Endothelial cell (in vitro differentiated cells): Measurements from ENCODE around the gene C12orf75. TPM values are rescaled to one million over a fixed set of nuclear protein-coding genes. Genes with fewer than 3 reads are reported as not detected.
"Not testable (repeated sequence)": the region's sequence is repeated elsewhere in the genome, so short reads cannot be mapped to it uniquely, and the experiment has no call there.

ENCODE experiments used
- DNase-seq: peaks from one replicate; pipeline ENCODE4 v3.0.0; 2021; ENCODE audit warnings: low spot score
- H3K27ac Mint-ChIP-seq: one replicate; pipeline ENCODE4 v1.8.0; 2021; ENCODE audit warnings: mixed read lengths, inconsistent platforms; ENCODE audit not compliant: unreplicated experiment
- H3K27me3 Mint-ChIP-seq: one replicate; pipeline ENCODE4 v1.8.0; 2021; ENCODE audit warnings: mild to moderate bottlenecking, moderate library complexity, mixed read lengths, inconsistent platforms; ENCODE audit not compliant: unreplicated experiment
- H3K36me3 Mint-ChIP-seq: one replicate; pipeline ENCODE4 v1.8.0; 2021; ENCODE audit warnings: mild to moderate bottlenecking, low read depth, mixed read lengths, inconsistent platforms; ENCODE audit not compliant: unreplicated experiment
- H3K4me1 Mint-ChIP-seq: one replicate; pipeline ENCODE4 v1.8.0; 2021; ENCODE audit warnings: mild to moderate bottlenecking, mixed read lengths, inconsistent platforms; ENCODE audit not compliant: unreplicated experiment
- H3K4me3 Mint-ChIP-seq: one replicate; pipeline ENCODE4 v1.8.0; 2021; ENCODE audit warnings: mild to moderate bottlenecking, mixed read lengths, inconsistent platforms; ENCODE audit not compliant: unreplicated experiment
- H3K9me3 Mint-ChIP-seq: one replicate; pipeline ENCODE4 v1.8.0; 2021; ENCODE audit warnings: mixed read lengths, inconsistent platforms; ENCODE audit not compliant: unreplicated experiment
- total RNA-seq: library from RNA; stranded (reverse); fragmentation: NEBNext Ultra II Directional; extraction: Animal tissue kit (Norgen Biotek cat#: 25700); gene quantifications from one replicate; pipeline ENCODE4 v1.2.1, GENCODE V29; 2021; ENCODE audit not compliant: unreplicated experiment
- TF ChIP-seq, protein P1 (sequence below): fragments of 200-600 bp; sonication (generic); IDR thresholded peaks from one replicate; pipeline ENCODE4 v1.5.0; 2021; ENCODE audit warnings: antibody characterized with exemption; ENCODE audit not compliant: unreplicated experiment

The C12orf75 gene
- total RNA-seq, 1 donor from 2014 or later = 24.0 TPM

DNA sequence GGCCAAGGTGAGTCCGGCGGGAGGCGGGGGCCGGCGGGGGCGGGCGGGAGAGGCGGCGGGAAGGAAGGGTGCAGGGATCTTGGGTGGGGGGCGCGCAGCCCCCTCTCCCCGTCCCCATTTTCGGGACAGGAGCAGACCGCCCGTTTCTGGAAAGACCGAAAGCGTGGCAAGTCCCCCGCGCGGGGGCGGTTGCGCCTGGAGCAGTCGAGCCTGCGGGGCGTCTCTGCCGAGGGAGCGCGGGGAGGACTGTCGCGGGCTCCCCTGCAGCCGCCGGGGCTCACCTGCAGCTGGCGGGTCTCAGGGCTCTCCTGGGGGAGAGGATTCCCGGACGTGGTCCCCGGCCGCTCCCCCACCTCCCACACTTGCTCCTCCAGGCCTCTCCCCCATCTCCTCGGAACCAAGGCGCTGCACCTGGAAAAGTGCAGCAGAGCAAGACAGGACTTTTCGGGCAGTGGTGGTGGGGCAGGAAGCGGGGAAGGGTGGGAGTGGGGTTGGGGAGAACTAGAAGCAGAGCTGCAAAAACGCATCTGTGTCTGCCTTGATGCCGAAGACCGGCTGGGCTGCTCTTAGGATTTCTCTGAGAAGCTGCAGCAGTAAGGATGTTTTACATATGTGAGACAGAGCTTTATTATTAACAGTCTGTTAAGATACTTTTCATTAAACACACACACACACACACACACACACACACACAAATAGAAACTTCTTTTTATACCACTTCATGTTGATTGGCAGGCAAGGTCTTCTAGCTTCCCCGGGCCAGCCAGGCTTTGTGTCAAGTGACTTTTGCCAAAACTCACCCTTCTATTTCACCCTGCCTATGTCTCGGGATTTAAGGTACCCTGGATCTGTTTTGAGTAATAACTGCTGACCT lies 677 bp downstream of the C12orf75 start:
- TF ChIP-seq, protein P1, sequence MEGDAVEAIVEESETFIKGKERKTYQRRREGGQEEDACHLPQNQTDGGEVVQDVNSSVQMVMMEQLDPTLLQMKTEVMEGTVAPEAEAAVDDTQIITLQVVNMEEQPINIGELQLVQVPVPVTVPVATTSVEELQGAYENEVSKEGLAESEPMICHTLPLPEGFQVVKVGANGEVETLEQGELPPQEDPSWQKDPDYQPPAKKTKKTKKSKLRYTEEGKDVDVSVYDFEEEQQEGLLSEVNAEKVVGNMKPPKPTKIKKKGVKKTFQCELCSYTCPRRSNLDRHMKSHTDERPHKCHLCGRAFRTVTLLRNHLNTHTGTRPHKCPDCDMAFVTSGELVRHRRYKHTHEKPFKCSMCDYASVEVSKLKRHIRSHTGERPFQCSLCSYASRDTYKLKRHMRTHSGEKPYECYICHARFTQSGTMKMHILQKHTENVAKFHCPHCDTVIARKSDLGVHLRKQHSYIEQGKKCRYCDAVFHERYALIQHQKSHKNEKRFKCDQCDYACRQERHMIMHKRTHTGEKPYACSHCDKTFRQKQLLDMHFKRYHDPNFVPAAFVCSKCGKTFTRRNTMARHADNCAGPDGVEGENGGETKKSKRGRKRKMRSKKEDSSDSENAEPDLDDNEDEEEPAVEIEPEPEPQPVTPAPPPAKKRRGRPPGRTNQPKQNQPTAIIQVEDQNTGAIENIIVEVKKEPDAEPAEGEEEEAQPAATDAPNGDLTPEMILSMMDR = no peak
- no peak overlapping the region for H3K27ac Mint-ChIP-seq
- DNase-seq = peak; percentile 41
- H3K9me3 Mint-ChIP-seq = no peaks in the 10 kb centered on the region
- H3K4me1 Mint-ChIP-seq = peaks cover 34% of the 10 kb centered on the region
- peak overlapping the region; percentile 89 for H3K4me3 Mint-ChIP-seq
- peaks cover 4% of the 10 kb centered on the region for H3K36me3 Mint-ChIP-seq
- H3K27me3 Mint-ChIP-seq = peaks cover 4% of the 10 kb centered on the region

DNA sequence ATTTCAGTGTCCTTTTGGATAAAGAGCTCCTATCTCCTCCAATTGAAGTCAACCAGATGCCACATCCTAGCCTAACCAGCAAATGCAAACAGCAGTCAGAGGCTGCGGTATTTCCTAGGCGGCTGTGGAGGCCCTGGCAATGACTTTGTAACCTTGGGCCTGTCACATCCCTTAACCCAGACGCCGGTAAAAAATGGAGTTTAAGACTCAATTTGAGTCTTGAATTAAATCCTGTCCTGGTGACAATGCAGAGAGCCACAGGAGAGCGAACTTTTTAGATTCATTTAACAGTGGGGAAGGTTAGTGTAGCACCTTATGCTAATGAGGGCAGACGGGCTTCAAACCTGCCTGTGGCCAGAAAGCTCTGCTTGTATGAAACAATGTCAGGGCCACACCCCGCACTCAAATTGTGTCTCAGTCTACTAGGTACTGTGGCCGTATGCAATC lies 1.3 kb downstream of the C12orf75 start:
- peaks cover 37% of the 10 kb centered on the region for H3K4me1 Mint-ChIP-seq

DNA sequence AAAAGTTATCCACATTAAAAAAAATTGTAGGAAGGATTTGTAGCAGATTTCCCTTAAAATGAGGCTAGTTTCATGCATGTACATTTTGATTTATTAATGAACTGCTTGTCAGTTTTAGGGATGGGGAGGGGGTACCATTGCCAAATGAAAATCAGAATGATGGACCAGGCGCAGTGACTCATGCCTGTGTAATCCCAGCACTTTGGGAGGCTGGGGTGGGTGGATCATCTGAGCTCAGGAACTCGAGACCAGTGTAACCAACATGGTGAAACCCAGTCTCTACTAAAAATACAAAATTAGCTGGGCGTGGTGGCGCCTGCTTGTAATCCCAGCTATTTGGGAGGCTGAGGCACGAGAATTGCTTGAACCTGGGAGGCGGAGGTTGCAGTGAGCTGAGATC lies 1.8 kb downstream of the C12orf75 start:
- H3K9me3 Mint-ChIP-seq, H3K27me3 Mint-ChIP-seq, DNase-seq, H3K27ac Mint-ChIP-seq, H3K36me3 Mint-ChIP-seq: not testable (repeated sequence)
- Mint-ChIP-seq H3K4me3 (peak overlapping the region; percentile 89), H3K4me1 (peaks cover 40% of the 10 kb centered on the region)

More for the DNA sequence above, 1.3 kb downstream of the C12orf75 start:
- TF ChIP-seq, protein P1 = no peak
- Mint-ChIP-seq H3K27ac (no peak overlapping the region), H3K36me3 (peaks cover 4% of the 10 kb centered on the region), H3K9me3 (no peaks in the 10 kb centered on the region), H3K27me3 (peaks cover 4% of the 10 kb centered on the region), H3K4me3 (peak overlapping the region; percentile 89)
- DNase-seq = no peak

DNA sequence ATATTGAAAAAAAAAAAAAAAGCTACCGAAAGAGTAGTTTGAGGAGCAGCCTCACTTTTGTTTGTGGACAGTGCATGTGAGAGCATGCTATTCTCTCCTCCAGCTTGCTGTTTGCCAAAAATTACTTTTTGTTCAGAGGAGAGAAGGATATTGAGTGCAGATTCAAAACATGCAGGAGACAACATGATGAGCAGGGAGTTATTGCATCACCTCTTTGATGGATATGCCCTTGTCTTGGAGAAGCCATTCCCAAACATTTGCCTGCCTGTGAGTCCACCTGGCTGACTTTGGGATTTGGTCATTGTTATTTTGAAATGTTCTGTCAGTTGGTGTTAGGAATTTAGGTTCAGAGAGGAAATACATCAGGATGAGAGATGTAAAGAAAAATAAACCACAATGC lies 2.4 kb downstream of the C12orf75 start:
- H3K4me1 Mint-ChIP-seq = peaks cover 43% of the 10 kb centered on the region
- no peak overlapping the region for H3K4me3 Mint-ChIP-seq
- peaks cover 4% of the 10 kb centered on the region for H3K27me3 Mint-ChIP-seq
- no peak overlapping the region for H3K27ac Mint-ChIP-seq
- DNase-seq = no peak
- no peaks in the 10 kb centered on the region for H3K9me3 Mint-ChIP-seq
- TF ChIP-seq, protein P1 = no peak
- H3K36me3 Mint-ChIP-seq = peaks cover 4% of the 10 kb centered on the region

DNA sequence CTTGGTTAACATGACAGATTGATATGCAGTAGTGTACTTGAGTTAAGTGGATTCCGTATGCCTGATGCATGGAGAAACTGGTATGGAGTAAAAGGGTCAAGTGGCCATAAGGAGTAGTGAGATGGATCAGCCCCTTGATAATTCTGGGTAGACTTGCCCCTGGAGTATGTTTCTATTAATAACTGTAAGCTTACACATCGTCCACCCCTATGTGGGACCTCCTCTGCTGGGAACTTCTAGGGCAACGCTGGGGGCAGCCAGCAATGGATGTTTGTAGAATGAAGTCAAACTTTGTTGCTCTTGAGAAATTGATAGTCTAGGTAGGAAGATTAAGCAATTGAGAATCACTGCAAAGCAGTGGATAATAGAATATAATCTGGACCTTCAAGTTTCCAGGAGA lies 3.5 kb downstream of the C12orf75 start:
- H3K4me1 Mint-ChIP-seq = peaks cover 43% of the 10 kb centered on the region
- DNase-seq = no peak
- TF ChIP-seq, protein P1 = no peak
- H3K36me3 Mint-ChIP-seq = peaks cover 4% of the 10 kb centered on the region
- H3K4me3 Mint-ChIP-seq = no peak overlapping the region
- peaks cover 4% of the 10 kb centered on the region for H3K27me3 Mint-ChIP-seq
- no peak overlapping the region for H3K27ac Mint-ChIP-seq
- H3K9me3 Mint-ChIP-seq = no peaks in the 10 kb centered on the region
